ENCODE results near the gene HDAC5. TPM values are rescaled to one million over a fixed set of nuclear protein-coding genes. Genes with fewer than 3 reads are reported as not detected.

The HDAC5 gene
- total and polyA plus RNA-seq, 4 donors: 32.1 to 68.8 (median 54.0) TPM

DNA sequence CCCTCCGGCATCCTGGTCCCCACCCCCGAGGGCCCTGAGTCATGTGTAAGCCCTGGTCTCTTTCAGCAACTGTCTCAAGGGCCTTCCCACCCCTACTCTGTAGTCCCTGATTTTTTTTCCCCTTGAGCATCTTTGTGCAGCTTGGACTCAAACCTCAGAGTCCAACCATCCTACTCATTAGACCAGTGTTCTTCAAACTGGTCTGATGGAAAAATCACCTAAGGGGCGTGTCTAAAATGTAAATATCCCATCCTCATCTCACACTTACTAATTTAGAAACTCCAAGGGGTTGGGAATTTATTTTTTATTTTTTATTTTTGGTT is 52.3 kb downstream of the HDAC5 start:
- Histone ChIP-seq H3K4me3 (ENCODE audit: low read depth, low read length) (peak overlapping the region; percentile 88), H3K27ac (ENCODE audit: low read depth, low read length) (peak overlapping the region; percentile 98), H3K27me3 (ENCODE audit: control insufficient read depth, insufficient read depth, low read length) (no peaks in the 10 kb centered on the region), H3K4me1 (ENCODE audit: control insufficient read depth, insufficient read depth, low read length) (peaks cover 43% of the 10 kb centered on the region), H3K36me3 (ENCODE audit: control insufficient read depth, insufficient read depth, low read length) (peaks cover 30% of the 10 kb centered on the region), H3K9me3 (ENCODE audit: control insufficient read depth, insufficient read depth, low read length) (no peaks in the 10 kb centered on the region)
- no peak for DNase-seq (ENCODE audit: low read depth in 4 of 6, low spot score in 6 of 6)
- WGBS (ENCODE audit: insufficient coverage): 0% methylated on average over 2 of the region's 3 CpGs

- Histone ChIP-seq H3K36me3 (ENCODE audit: control insufficient read depth, insufficient read depth, low read length) (peaks cover 25% of the 10 kb centered on the region), H3K4me3 (ENCODE audit: low read depth, low read length) (peak within 1 kb of the TSS; percentile 88), H3K27ac (ENCODE audit: low read depth, low read length) (peak within 1 kb of the TSS; percentile 98), H3K9me3 (ENCODE audit: control insufficient read depth, insufficient read depth, low read length) (no peaks in the 10 kb centered on the region), H3K4me1 (ENCODE audit: control insufficient read depth, insufficient read depth, low read length) (peaks cover 44% of the 10 kb centered on the region), H3K27me3 (ENCODE audit: control insufficient read depth, insufficient read depth, low read length) (no peaks in the 10 kb centered on the region)
- DNase-seq (ENCODE audit: low read depth in 4 of 6, low spot score in 6 of 6): peak; percentile 92 to 99 (median 96)
- WGBS (ENCODE audit: insufficient coverage): 0% methylated on average over 52 of the region's 53 CpGs
These were observed 52.8 kb downstream of the HDAC5 start, which contains the start of gene G6PC3 for GRCh38 chr17:44070455-44071197. Gene G6PC3, plus strand, starts transcription at chr17:44070735. Its CDS starts 231 bp downstream, at chr17:44070966.

- 0% methylated on average over 2 of the region's 7 CpGs for WGBS (ENCODE audit: insufficient coverage)
- Histone ChIP-seq H3K4me1 (ENCODE audit: control insufficient read depth, insufficient read depth, low read length) (peaks cover 49% of the 10 kb centered on the region), H3K27ac (ENCODE audit: low read depth, low read length) (peak overlapping the region; percentile 98), H3K9me3 (ENCODE audit: control insufficient read depth, insufficient read depth, low read length) (no peaks in the 10 kb centered on the region), H3K36me3 (ENCODE audit: control insufficient read depth, insufficient read depth, low read length) (peaks cover 19% of the 10 kb centered on the region), H3K27me3 (ENCODE audit: control insufficient read depth, insufficient read depth, low read length) (no peaks in the 10 kb centered on the region), H3K4me3 (ENCODE audit: low read depth, low read length) (peak overlapping the region; percentile 88)
- peak in 1 of 6 donors; percentile 4 for DNase-seq (ENCODE audit: low read depth in 4 of 6, low spot score in 6 of 6)
These were observed 53.4 kb downstream of the HDAC5 start for GRCh38 chr17:44069974-44070454.

GRCh38 chr17:44067545-44067940 is 55.9 kb downstream of the HDAC5 start:
- peaks cover 8% of the 10 kb centered on the region for H3K36me3 ChIP-seq (ENCODE audit: control insufficient read depth, insufficient read depth, low read length)

GRCh38 chr17:44066204-44066930 is 57.1 kb downstream of the HDAC5 start, which contains the start of gene LSM12:
Gene LSM12, minus strand, starts transcription at chr17:44066671. Its CDS starts 84 bp downstream, at chr17:44066587.
- Histone ChIP-seq H3K27me3 (ENCODE audit: control insufficient read depth, insufficient read depth, low read length) (no peaks in the 10 kb centered on the region), H3K9me3 (ENCODE audit: control insufficient read depth, insufficient read depth, low read length) (no peaks in the 10 kb centered on the region), H3K4me1 (ENCODE audit: control insufficient read depth, insufficient read depth, low read length) (peaks cover 34% of the 10 kb centered on the region)

More at GRCh38 chr17:44067545-44067940, 55.9 kb downstream of the HDAC5 start:
- Histone ChIP-seq H3K4me3 (ENCODE audit: low read depth, low read length) (no peak overlapping the region), H3K9me3 (ENCODE audit: control insufficient read depth, insufficient read depth, low read length) (no peaks in the 10 kb centered on the region), H3K27me3 (ENCODE audit: control insufficient read depth, insufficient read depth, low read length) (no peaks in the 10 kb centered on the region), H3K27ac (ENCODE audit: low read depth, low read length) (no peak overlapping the region), H3K4me1 (ENCODE audit: control insufficient read depth, insufficient read depth, low read length) (peaks cover 44% of the 10 kb centered on the region)
- WGBS (ENCODE audit: insufficient coverage): 74% methylated on average over 3 of the region's 9 CpGs
- no peak for DNase-seq (ENCODE audit: low read depth in 4 of 6, low spot score in 6 of 6)

DNA sequence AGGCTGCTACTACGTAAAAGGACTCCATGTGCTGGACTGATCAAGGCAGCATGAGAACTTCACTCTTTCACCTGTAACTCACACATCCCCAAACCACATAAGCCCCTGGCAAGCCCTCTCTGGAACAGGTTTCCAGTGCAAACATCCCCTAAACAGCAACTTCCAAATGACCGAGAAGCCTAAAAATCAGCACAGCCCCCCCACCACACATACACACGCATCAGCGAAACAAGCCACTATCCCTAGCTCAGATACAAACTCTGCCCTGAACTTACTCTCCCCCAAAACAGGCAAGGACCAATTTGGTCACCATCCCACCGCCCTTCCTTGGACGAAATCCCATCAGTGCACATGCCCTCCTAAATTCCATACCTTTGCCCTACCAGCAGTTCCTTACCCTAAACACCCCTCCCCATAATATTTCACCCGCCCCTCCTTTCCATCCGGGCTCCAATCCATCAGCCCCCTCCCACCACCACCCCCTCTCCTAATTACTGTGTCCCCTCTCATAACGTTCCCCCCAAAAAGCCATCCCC is 57.7 kb downstream of the HDAC5 start:
- DNase-seq (ENCODE audit: low read depth in 4 of 6, low spot score in 6 of 6): no peak
- no peaks in the 10 kb centered on the region for H3K27me3 ChIP-seq (ENCODE audit: control insufficient read depth, insufficient read depth, low read length)
- peak overlapping the region; percentile 77 for H3K4me3 ChIP-seq (ENCODE audit: low read depth, low read length)
- WGBS (ENCODE audit: insufficient coverage): 0% methylated on average over 8 of the region's 9 CpGs
- H3K4me1 ChIP-seq (ENCODE audit: control insufficient read depth, insufficient read depth, low read length): peaks cover 28% of the 10 kb centered on the region
- H3K27ac ChIP-seq (ENCODE audit: low read depth, low read length): peak overlapping the region; percentile 92
- H3K9me3 ChIP-seq (ENCODE audit: control insufficient read depth, insufficient read depth, low read length): no peaks in the 10 kb centered on the region
- peaks cover 16% of the 10 kb centered on the region for H3K36me3 ChIP-seq (ENCODE audit: control insufficient read depth, insufficient read depth, low read length)

More at GRCh38 chr17:44066204-44066930, 57.1 kb downstream of the HDAC5 start, which contains the start of gene LSM12:
- under 1% methylated on average over 45 of the region's 65 CpGs for WGBS (ENCODE audit: insufficient coverage)
- peak within 1 kb of the TSS; percentile 92 for H3K27ac ChIP-seq (ENCODE audit: low read depth, low read length)
- H3K4me3 ChIP-seq (ENCODE audit: low read depth, low read length): peak within 1 kb of the TSS; percentile 77
- DNase-seq (ENCODE audit: low read depth in 4 of 6, low spot score in 6 of 6): peak; percentile 80 to 97 (median 84)
- peaks cover 16% of the 10 kb centered on the region for H3K36me3 ChIP-seq (ENCODE audit: control insufficient read depth, insufficient read depth, low read length)

DNA sequence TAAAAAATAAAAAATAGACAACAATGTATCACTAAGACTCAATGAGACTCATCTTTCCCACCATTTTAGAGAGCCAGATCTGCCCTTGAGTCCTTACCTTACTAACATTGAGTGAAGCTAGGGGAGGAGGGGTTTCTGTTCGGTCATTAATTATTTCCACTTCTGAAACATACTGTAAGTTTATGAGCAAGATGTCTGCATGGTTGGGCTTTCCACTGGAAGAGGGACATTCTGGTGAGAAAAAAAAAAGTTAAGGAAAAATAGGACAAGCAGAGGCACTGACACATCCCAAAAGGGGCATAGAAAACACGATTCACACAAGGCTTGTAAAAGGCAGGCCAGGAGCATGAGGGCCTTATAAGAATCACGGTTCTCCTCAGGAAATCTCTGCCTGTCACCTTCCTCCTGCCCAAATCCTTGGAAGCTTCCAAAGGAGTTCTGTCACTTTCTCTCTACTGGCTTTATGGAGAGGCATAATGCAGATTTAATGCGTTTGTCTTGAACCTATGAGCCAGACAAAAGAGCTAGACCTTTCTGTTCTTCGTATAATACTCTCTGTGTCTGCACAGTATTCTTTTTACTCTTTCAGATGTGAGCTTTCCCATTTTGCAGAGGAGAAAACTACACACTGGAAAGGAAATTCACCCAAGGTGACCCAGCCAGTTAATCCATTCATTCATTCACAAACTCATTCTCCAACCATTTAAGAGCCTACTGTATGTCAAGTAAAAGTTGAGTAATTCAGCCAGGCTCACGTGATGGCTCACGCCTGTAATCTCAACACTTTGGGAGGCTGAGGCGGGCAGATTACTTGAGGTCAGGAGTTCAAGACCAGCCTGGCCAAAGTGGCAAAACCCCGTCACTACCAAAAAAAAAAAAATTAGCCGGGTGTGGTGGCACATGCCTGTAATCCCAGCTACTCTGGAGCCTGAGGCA is 59.5 kb downstream of the HDAC5 start:
- H3K36me3 ChIP-seq (ENCODE audit: control insufficient read depth, insufficient read depth, low read length): peaks cover 21% of the 10 kb centered on the region
- H3K4me1 ChIP-seq (ENCODE audit: control insufficient read depth, insufficient read depth, low read length): peaks cover 15% of the 10 kb centered on the region
- H3K4me3 ChIP-seq (ENCODE audit: low read depth, low read length): no peak overlapping the region
- no peaks in the 10 kb centered on the region for H3K27me3 ChIP-seq (ENCODE audit: control insufficient read depth, insufficient read depth, low read length)
- no peak overlapping the region for H3K27ac ChIP-seq (ENCODE audit: low read depth, low read length)
- no peaks in the 10 kb centered on the region for H3K9me3 ChIP-seq (ENCODE audit: control insufficient read depth, insufficient read depth, low read length)
- no peak for DNase-seq (ENCODE audit: low read depth in 4 of 6, low spot score in 6 of 6)
- WGBS (ENCODE audit: insufficient coverage): 81% methylated on average over 8 of the region's 10 CpGs

GRCh38 chr17:44062871-44063270 is 60.6 kb downstream of the HDAC5 start:
- WGBS (ENCODE audit: insufficient coverage): 90% methylated on average over 14 of the region's 15 CpGs
- no peaks in the 10 kb centered on the region for H3K27me3 ChIP-seq (ENCODE audit: control insufficient read depth, insufficient read depth, low read length)
- DNase-seq (ENCODE audit: low read depth in 4 of 6, low spot score in 6 of 6): no peak
- no peaks in the 10 kb centered on the region for H3K9me3 ChIP-seq (ENCODE audit: control insufficient read depth, insufficient read depth, low read length)
- H3K36me3 ChIP-seq (ENCODE audit: control insufficient read depth, insufficient read depth, low read length): peaks cover 32% of the 10 kb centered on the region
- H3K4me1 ChIP-seq (ENCODE audit: control insufficient read depth, insufficient read depth, low read length): peaks cover 15% of the 10 kb centered on the region
- no peak overlapping the region for H3K27ac ChIP-seq (ENCODE audit: low read depth, low read length)
- no peak overlapping the region for H3K4me3 ChIP-seq (ENCODE audit: low read depth, low read length)

DNA sequence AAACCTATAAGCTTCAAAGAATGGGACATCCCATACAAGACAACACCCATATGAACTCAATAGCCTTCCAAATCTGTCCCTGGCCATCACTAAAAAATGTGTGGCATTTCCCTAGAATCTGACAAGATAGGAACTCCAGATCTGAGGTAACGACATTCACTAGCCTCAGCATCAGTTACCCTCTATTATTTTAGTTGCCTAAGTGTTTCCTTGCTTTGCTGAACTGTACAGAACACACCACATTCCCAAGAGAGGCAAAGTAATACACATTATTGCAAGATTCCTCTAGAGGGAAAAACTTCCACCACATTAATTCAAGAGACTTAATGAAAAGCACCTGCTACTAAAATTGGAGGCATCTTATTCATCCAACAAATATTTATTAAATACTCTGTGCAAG is 62.0 kb downstream of the HDAC5 start:
- H3K27ac ChIP-seq (ENCODE audit: low read depth, low read length): no peak overlapping the region
- WGBS (ENCODE audit: insufficient coverage): 100% methylated on average over 1 of the region's 1 CpG
- H3K4me1 ChIP-seq (ENCODE audit: control insufficient read depth, insufficient read depth, low read length): peaks cover 11% of the 10 kb centered on the region
- peaks cover 42% of the 10 kb centered on the region for H3K36me3 ChIP-seq (ENCODE audit: control insufficient read depth, insufficient read depth, low read length)
- H3K9me3 ChIP-seq (ENCODE audit: control insufficient read depth, insufficient read depth, low read length): no peaks in the 10 kb centered on the region
- DNase-seq (ENCODE audit: low read depth in 4 of 6, low spot score in 6 of 6): no peak
- no peak overlapping the region for H3K4me3 ChIP-seq (ENCODE audit: low read depth, low read length)
- H3K27me3 ChIP-seq (ENCODE audit: control insufficient read depth, insufficient read depth, low read length): no peaks in the 10 kb centered on the region

All from spinal cord (tissue), 10 donors.